ENCODE data around the gene ACVR1C. TPM values are rescaled to one million over a fixed set of nuclear protein-coding genes. Genes with fewer than 3 reads are reported as not detected.

The ACVR1C gene
- total RNA-seq, result 0.27 TPM

DNA sequence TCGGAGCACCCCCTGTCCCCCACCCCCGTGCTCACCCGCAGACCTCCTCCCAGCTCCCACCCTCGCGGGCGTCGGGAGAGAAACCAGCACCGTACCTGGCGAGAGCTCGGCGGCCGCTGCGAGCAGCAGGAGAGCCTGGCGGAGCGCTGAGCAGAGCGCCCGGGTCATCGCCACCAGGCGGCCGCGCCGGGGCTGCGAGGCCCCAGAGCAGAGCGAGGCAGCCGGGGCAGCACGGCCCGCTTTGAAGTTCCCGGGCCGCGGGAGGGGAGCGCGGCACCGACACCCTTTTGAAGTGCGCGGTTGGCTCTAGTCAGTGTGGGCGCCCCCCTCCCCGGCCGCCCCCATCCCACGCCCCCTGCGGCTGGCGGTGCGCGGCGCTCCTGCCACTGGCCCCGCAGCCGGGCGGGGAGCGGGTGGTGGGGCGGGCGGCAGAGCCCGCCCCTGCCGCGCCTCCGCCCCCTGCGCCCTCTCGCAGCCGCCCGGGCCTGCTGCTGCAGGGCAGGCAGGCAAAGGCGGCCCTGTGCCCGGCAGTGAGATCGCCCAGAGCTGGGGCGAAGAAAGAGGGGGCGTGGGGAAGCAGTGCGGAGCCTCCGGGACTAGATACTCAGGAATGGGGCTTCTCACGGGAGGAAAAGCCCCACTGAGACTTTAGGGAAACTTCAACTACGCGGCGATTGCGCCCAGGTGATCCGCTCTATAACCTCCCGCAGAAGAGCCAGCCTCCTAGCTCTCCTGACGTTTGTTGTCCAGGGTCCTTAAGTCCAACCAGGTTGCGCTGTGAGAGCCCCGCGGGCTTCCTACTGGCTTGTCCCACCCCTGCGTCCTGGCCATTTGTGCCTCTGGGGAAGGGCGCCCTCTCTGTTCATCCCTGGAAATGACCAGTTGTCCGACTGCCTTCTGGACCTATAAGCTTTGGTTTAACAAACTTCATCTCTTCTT, at the start of gene ACVR1C:
Gene ACVR1C (minus strand): TSS at position 388 of the 939 bp plus-strand sequence. CDS start 220 bp downstream, at position 168.
- peak; percentile 52 to 79 (median 72) for DNase-seq (ENCODE audit: low read depth in 2 of 3, low spot score in 2 of 3)

- DNase-seq (ENCODE audit: low read depth in 2 of 3, low spot score in 2 of 3), result no peak
Observed at GRCh38 chr2:157677941-157678340, 49.3 kb upstream of the ACVR1C start.

GRCh38 chr2:157672129-157672528, 43.5 kb upstream of the ACVR1C start:
- DNase-seq (ENCODE audit: low read depth in 2 of 3, low spot score in 2 of 3), result no peak

- no peak for DNase-seq (ENCODE audit: low read depth in 2 of 3, low spot score in 2 of 3)
Observed at GRCh38 chr2:157662401-157662800, 33.7 kb upstream of the ACVR1C start.

GRCh38 chr2:157661776-157662175, 33.1 kb upstream of the ACVR1C start:
- no peak for DNase-seq (ENCODE audit: low read depth in 2 of 3, low spot score in 2 of 3)

DNA sequence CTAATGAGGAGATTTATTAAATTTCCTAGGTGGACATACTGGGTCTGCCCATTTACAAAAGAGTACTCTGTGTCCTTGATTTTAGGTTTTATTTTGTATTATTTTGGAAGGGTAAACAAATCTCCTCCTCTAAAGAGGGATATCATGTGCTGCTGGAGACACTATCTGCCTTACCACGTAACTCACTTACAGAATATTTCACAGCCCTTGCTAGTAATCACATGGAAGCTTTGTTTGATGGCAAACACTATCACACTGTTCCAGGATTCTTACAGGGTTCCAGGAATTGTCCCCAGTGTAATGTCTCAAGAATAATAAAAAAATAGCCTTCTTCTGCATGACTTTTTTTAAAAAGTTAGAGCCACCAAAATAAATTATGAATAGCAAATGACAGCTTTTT, 29.2 kb upstream of the ACVR1C start:
- DNase-seq (ENCODE audit: low read depth in 2 of 3, low spot score in 2 of 3), result no peak

GRCh38 chr2:157657101-157657500, 28.4 kb upstream of the ACVR1C start:
- no peak for DNase-seq (ENCODE audit: low read depth in 2 of 3, low spot score in 2 of 3)

DNA sequence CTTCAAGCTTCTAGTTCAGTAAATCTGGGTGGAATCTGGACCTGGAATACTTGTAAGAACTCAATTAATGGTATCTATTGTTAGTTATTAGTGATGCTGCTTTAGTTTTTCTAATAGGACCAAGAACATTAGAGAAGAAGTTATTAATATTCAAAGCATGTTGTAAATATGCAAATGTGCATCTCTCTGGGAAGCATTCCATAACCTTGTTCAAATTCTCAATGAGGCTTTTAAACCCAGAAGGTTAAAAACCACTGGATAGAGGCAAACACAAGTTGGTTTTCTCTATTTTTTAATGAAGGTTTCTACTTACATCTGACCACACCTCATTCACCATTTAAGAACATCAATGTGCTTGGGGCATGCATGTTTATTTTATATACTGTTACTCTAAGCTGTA, 16.1 kb upstream of the ACVR1C start:
- no peak for DNase-seq (ENCODE audit: low read depth in 2 of 3, low spot score in 2 of 3)

GRCh38 chr2:157631861-157632260, 3.2 kb upstream of the ACVR1C start:
- no peak for DNase-seq (ENCODE audit: low read depth in 2 of 3, low spot score in 2 of 3)

DNA sequence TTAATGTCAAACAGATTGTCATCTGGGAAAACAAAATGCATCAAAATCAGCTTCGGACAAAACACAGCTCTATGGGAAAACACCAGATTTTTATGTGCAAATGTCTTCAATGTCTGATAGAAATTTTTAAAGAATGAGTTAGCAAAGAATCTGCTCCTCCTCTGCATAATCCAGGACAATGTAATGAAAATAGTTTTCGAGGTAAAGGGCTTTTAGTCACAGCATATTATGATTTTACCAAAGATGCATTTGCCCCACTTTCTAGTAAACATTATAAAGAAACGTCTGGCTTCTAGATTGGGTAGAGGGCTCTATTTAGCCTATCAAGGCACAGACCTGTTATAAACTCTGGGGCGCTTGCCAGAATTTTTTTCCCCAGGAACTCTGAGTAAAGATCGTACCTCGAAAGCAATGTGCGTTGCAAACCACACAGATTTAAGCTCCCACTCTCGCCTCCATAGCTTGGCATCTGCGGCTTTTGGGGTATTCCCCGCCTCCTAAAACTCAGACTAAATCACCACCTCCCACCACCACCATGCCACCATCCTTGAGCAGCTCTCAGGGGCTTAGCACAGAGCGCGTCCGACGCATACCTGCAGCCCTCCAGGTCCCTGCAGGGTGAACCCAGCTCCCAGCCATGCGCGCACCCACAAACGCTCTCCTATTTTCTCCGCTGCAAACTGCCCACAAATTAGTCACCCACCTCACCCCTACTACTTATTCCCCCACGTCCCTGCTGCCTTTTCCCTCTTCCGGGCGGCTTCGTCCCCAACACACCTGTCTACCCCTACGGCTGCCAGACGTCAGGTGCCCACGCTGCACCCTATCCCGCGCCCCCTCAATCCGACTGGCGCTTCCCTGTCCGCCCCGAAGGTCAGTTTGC, 829 bp downstream of the ACVR1C start:
- peak; percentile 11 to 24 (median 17) for DNase-seq (ENCODE audit: low read depth in 2 of 3, low spot score in 2 of 3)

GRCh38 chr2:157625296-157625695, 3.4 kb downstream of the ACVR1C start:
- peak in 2 of 3 donors; percentile 5 to 33 for DNase-seq (ENCODE audit: low read depth in 2 of 3, low spot score in 2 of 3)

- no peak for DNase-seq (ENCODE audit: low read depth in 2 of 3, low spot score in 2 of 3)
Observed at GRCh38 chr2:157620956-157621355, 7.7 kb downstream of the ACVR1C start.

DNA sequence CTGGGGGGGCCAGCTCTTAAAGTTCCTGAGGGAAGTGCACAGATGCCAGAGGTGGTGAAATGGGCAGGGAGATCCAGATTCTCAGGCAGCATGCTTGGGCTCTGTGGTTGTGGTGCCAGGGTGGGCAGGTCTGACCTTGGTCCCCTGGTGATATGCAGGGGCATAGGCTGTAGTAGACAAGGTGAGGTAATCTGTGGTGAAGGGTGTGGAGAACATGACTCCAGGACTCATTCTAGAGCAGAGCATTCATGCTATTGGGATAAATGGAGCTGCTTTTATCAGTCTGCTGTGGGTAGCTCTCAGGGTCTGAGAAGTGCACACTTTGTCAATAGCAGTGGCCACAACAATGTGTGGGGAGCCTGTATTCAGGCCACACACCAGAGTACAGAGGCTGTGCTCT, 16.9 kb downstream of the ACVR1C start:
- no peak for DNase-seq (ENCODE audit: low read depth in 2 of 3, low spot score in 2 of 3)

GRCh38 chr2:157611110-157611509, 17.6 kb downstream of the ACVR1C start:
- no peak for DNase-seq (ENCODE audit: low read depth in 2 of 3, low spot score in 2 of 3)

DNA sequence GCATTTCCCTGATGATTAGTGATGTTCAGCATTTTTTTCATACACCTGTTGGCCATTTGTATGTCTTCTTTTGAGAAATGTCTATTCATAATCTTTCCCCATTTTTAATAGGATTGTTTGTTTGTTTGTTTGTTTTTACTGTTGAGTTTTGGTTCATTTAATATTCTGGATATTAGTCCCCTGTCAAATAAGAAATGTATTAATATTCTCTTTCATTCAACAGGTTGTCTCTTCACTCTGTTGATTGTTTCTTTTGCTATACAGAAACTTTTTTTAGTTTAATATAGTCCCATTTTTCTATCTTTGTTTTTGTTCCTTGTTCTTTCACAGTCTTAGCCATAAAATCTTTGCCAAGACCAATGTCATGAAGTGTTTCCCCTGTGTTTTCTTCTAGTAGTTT, 22.1 kb downstream of the ACVR1C start:
- DNase-seq (ENCODE audit: low read depth in 2 of 3, low spot score in 2 of 3), result no peak

DNA sequence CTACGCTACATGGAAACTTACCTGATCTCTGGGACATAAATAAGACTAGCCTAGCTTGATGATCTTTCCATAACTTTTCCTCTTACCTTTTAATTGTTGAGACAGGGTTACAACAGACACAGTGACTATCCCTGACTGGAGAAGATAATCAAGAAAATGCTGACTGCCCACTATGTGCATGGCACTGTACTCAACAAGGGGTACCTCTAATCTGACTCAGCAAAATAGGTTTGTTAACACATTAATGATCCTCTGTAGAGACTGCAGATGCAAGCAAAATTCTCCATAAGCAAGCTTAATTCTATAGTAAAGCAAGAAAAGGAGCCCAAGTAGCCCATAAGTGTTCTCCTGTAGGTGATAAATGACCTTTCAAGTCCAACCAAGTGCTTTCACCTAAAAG, 25.5 kb downstream of the ACVR1C start:
- DNase-seq (ENCODE audit: low read depth in 2 of 3, low spot score in 2 of 3), result no peak

GRCh38 chr2:157601807-157602206, 26.9 kb downstream of the ACVR1C start:
- no peak for DNase-seq (ENCODE audit: low read depth in 2 of 3, low spot score in 2 of 3)

DNA sequence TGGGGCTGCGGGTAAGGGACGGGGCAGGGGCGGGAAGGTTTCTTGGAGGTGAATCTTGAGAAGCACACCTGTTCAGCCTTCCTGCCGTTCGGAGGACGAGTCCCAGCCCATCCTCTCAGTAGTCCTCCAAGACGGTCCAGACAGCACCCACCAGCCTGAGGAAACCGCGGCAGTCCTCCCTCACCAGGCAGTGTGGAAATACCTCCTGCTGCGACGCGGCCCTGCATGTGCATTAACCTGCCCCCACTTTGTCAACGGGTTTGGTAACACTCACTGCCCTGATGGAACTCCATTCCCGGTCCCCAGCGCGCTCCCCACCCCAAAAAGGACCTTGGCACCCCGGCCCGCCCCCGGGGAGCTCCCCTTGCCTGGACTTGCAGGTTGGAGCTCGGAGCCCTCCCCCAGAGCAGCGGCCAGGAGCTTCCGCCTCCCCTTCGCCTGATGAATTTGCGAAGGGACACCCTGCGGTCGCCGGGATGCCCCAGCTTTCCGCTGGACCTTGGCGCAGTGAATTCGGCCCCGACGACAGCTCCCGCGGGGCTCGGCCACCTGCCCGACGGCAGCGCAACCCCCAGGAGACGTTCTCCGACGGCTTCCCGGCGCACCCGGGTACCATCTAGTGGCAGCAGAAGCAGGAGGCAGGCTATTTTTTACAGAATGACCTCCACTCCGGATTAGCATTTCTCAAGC, 31.5 kb downstream of the ACVR1C start:
- peak; percentile 25 to 54 (median 52) for DNase-seq (ENCODE audit: low read depth in 2 of 3, low spot score in 2 of 3)

GRCh38 chr2:157593411-157593810, 35.3 kb downstream of the ACVR1C start:
- DNase-seq (ENCODE audit: low read depth in 2 of 3, low spot score in 2 of 3), result no peak

- DNase-seq (ENCODE audit: low read depth in 2 of 3, low spot score in 2 of 3), result peak in 1 of 3 donors; percentile 34
Observed at GRCh38 chr2:157592948-157593347, 35.7 kb downstream of the ACVR1C start.

GRCh38 chr2:157592374-157592773, 36.3 kb downstream of the ACVR1C start:
- DNase-seq (ENCODE audit: low read depth in 2 of 3, low spot score in 2 of 3), result no peak
